ENCODE data around the gene MYO5A.

MYO5A gene

GRCh38 chr15:52294881-52295420 is 233.7 kb downstream of the MYO5A start:
- Histone ChIP-seq H3K9ac (ENCODE audit: low read depth, low read length, poor library complexity, severe bottlenecking) (peak overlapping the region; percentile 37), H3K79me2 (ENCODE audit: insufficient read depth, low read length) (no peaks in the 10 kb centered on the region)

GRCh38 chr15:52292780-52293392 is 235.8 kb downstream of the MYO5A start:
- no peak overlapping the region for H3K4me3 ChIP-seq (ENCODE audit: low read length, poor library complexity, severe bottlenecking)
- H2AFZ ChIP-seq (ENCODE audit: low read length), result no peak overlapping the region
- no peaks in the 10 kb centered on the region for H3K79me2 ChIP-seq (ENCODE audit: insufficient read depth, low read length)
- no peaks in the 10 kb centered on the region for H3K9me2 ChIP-seq (replicated peaks; ENCODE audit: low read depth, low read length)
- H3K4me1 ChIP-seq (ENCODE audit: insufficient read depth, low read length, poor library complexity, severe bottlenecking), result no peaks in the 10 kb centered on the region
- TF ChIP-seq CTCF (conservative IDR thresholded peaks at IDR 0.05; ENCODE audit: low read length) (no peak), EZH2phosphoT487 (IDR thresholded peaks at IDR 0.05; ENCODE audit: borderline replicate concordance) (no peak)
- no peaks in the 10 kb centered on the region for H3F3A ChIP-seq (ENCODE audit: low read depth)
- no peaks in the 10 kb centered on the region for H3K9me3 ChIP-seq (ENCODE audit: insufficient read depth, low read depth, low read length)
- peaks cover 10% of the 10 kb centered on the region for H3K27me3 ChIP-seq (ENCODE audit: insufficient read depth, low read length, poor library complexity, severe bottlenecking)
- H4K20me1 ChIP-seq (ENCODE audit: insufficient read depth, low read length, poor library complexity, severe bottlenecking), result no peaks in the 10 kb centered on the region
- H3K9ac ChIP-seq (ENCODE audit: low read depth, low read length, poor library complexity, severe bottlenecking), result no peak overlapping the region
- no peak overlapping the region for H3K4me2 ChIP-seq (ENCODE audit: low read depth, low read length, poor library complexity, severe bottlenecking)
- no peaks in the 10 kb centered on the region for H3K36me3 ChIP-seq (ENCODE audit: insufficient read depth, low read length)

More at GRCh38 chr15:52294881-52295420, 233.7 kb downstream of the MYO5A start:
- Histone ChIP-seq H3K9me2 (replicated peaks; ENCODE audit: low read depth, low read length) (no peaks in the 10 kb centered on the region), H3F3A (ENCODE audit: low read depth) (no peaks in the 10 kb centered on the region), H3K27me3 (ENCODE audit: insufficient read depth, low read length, poor library complexity, severe bottlenecking) (peaks cover 10% of the 10 kb centered on the region), H4K20me1 (ENCODE audit: insufficient read depth, low read length, poor library complexity, severe bottlenecking) (no peaks in the 10 kb centered on the region), H3K4me2 (ENCODE audit: low read depth, low read length, poor library complexity, severe bottlenecking) (peak overlapping the region; percentile 59), H3K4me3 (ENCODE audit: low read length, poor library complexity, severe bottlenecking) (peak overlapping the region; percentile 71), H3K9me3 (ENCODE audit: insufficient read depth, low read depth, low read length) (no peaks in the 10 kb centered on the region), H3K4me1 (ENCODE audit: insufficient read depth, low read length, poor library complexity, severe bottlenecking) (no peaks in the 10 kb centered on the region), H3K36me3 (ENCODE audit: insufficient read depth, low read length) (no peaks in the 10 kb centered on the region), H2AFZ (ENCODE audit: low read length) (peak overlapping the region; percentile 30; the same call in 1 of the 2 replicates)
- TF ChIP-seq CTCF (conservative IDR thresholded peaks at IDR 0.05; ENCODE audit: low read length) (no peak), EZH2phosphoT487 (IDR thresholded peaks at IDR 0.05; ENCODE audit: borderline replicate concordance) (no peak)

- Histone ChIP-seq H3K4me3 (ENCODE audit: low read length, poor library complexity, severe bottlenecking) (no peak overlapping the region), H3K27me3 (ENCODE audit: insufficient read depth, low read length, poor library complexity, severe bottlenecking) (peaks cover 10% of the 10 kb centered on the region), H3K9me2 (replicated peaks; ENCODE audit: low read depth, low read length) (no peaks in the 10 kb centered on the region), H4K20me1 (ENCODE audit: insufficient read depth, low read length, poor library complexity, severe bottlenecking) (no peaks in the 10 kb centered on the region), H3K4me2 (ENCODE audit: low read depth, low read length, poor library complexity, severe bottlenecking) (no peak overlapping the region), H2AFZ (ENCODE audit: low read length) (no peak overlapping the region), H3K4me1 (ENCODE audit: insufficient read depth, low read length, poor library complexity, severe bottlenecking) (no peaks in the 10 kb centered on the region), H3K9me3 (ENCODE audit: insufficient read depth, low read depth, low read length) (no peaks in the 10 kb centered on the region), H3K36me3 (ENCODE audit: insufficient read depth, low read length) (no peaks in the 10 kb centered on the region), H3K79me2 (ENCODE audit: insufficient read depth, low read length) (no peaks in the 10 kb centered on the region), H3F3A (ENCODE audit: low read depth) (no peaks in the 10 kb centered on the region), H3K9ac (ENCODE audit: low read depth, low read length, poor library complexity, severe bottlenecking) (no peak overlapping the region)
- TF ChIP-seq EZH2phosphoT487 (IDR thresholded peaks at IDR 0.05; ENCODE audit: borderline replicate concordance), result no peak
- TF ChIP-seq CTCF (conservative IDR thresholded peaks at IDR 0.05; ENCODE audit: low read length), result no peak
Measured at GRCh38 chr15:52291204-52291603, 237.5 kb downstream of the MYO5A start.

Measured in Loucy (cell line).